Testis (tissue), 3 donors: ENCODE results near the gene NEUROD2. TPM values are rescaled to one million over a fixed set of nuclear protein-coding genes. Genes with fewer than 3 reads are reported as not detected.

Experiments
- DNase-seq: peaks from one replicate; pipeline ENCODE4 v3.0.0-alpha.2; 2019
- H3K27ac ChIP-seq, 2 donors: fragments of 200-600 bp; sonication (generic); one replicate each; pipeline ENCODE4 v1.5.1; 2019
- H3K27me3 ChIP-seq: fragments of 200-600 bp; sonication (generic); one replicate; pipeline ENCODE4 v1.5.1; 2019
- H3K36me3 ChIP-seq: fragments of 200-600 bp; sonication (generic); one replicate; pipeline ENCODE4 v1.5.1; 2017; ENCODE audit warnings: low read depth; ENCODE audit errors: missing control alignments
- H3K4me1 ChIP-seq: fragments of 200-600 bp; sonication (generic); one replicate; pipeline ENCODE4 v1.5.1; 2019
- H3K4me3 ChIP-seq, 2 donors: fragments of 200-600 bp; sonication (generic); one replicate each; pipeline ENCODE4 v1.5.1; 2017 to 2019
- H3K9me3 ChIP-seq: fragments of 200-600 bp; sonication (generic); one replicate; pipeline ENCODE4 v1.5.1; 2017
- POLR2A ChIP-seq: fragments of 450-650 bp; IDR thresholded peaks from one replicate; pipeline ENCODE4 v1.6.1; 2017; ENCODE audit warnings: antibody characterized with exemption, mild to moderate bottlenecking, moderate library complexity
- WGBS, 2 donors: methylation state at CpG; one replicate each; pipeline ENCODE4 v1.1.5; 2018; 5-methylcytosine and 5-hydroxymethylcytosine counted together
- intact Hi-C: fragments of 100-400 bp; cut with DNase I; formaldehyde crosslinking; loops from one replicate; pipeline ENCODE4 v1.15.1; 2023; ENCODE audit warnings: low total_unique reads
- polyA plus RNA-seq: library from polyadenylated mRNA; stranded (reverse); fragments of 350-450 nt; fragmentation: Illumina TruSeq; extraction: RNeasy Lipid Tissue Mini Kit (QIAGEN cat#74804); gene quantifications from one replicate; pipeline ENCODE4 v1.2.3, GENCODE V29; 2014; ENCODE audit warnings: low read depth, low replicate concordance; ENCODE audit not compliant: insufficient read depth
- total RNA-seq, 2 donors: library from RNA; depleted of rRNA; stranded (reverse); fragments of >200 nt; gene quantifications; one replicate each; pipeline ENCODE4 v1.2.3, GENCODE V29; 2016
- TF ChIP-seq, protein P1 (sequence below), 3 experiments: fragments of 450-650 bp in 2 of 3; fragments of 200-600 bp in 1 of 3; sonication (generic) in 1 of 3; IDR thresholded peaks; one replicate each; pipeline ENCODE4 v1.5.1; 2016 to 2019; ENCODE audit warnings: antibody characterized with exemption in 3 of 3, mild to moderate bottlenecking in 2 of 3, moderate library complexity in 1 of 3

Gene NEUROD2
- total and polyA plus RNA-seq, 3 donors from 2014 or later = 0.19 TPM; not detected in 2

DNA sequence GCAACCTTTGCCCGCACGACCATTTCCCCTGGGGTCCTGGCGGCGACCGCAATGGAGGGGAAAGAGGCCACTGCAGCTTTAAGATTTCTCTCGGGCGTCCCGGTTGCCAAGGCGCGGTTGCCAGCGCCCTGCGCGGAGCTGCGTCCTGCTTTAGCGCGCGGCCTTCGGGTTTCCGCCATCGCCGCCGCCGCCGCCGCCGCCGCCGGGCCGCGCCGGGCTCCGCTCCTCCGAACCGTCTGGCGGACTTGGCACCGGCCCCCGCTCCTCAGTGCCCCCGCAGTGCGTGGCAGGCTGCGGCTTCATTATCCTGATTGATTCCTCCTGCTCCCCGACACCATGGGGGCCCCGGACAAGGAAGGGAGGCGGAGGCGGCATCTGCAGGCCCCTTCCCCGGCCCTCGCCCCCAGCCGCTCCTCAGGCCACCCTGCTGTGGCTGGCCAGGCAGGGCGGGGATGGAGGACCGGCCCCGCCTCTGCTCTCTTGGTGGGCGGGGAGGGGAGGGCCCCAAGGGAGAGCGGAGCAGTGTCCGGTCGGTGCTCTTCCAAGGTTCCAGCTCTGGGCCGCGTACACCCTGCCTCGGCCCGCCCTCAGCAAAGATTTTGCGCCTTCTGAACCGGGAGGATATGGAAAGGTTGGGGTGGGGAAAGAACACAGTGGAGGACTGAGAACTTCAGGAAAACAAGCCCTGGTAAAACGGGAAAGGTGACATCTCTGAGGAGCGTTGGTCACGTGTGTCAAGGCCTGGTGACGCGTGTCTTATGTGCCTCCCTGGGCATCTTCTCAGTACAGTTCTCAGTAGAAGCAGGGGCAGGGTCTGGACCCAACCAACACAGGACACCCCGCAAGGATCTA, 34.0 kb downstream of the NEUROD2 start:
- Histone ChIP-seq H3K4me3 (peak overlapping the region; percentile 76 to 80), H3K27ac (peak overlapping the region; percentile 77 to 87), H3K4me1 (peaks cover 4% of the 10 kb centered on the region), H3K36me3 (no peaks in the 10 kb centered on the region), H3K27me3 (no peaks in the 10 kb centered on the region), H3K9me3 (no peaks in the 10 kb centered on the region)
- intact Hi-C loops = no loop called here
- DNase-seq = peak; percentile 85
- 0 to 1% methylated on average over 33 to 66 of the region's 66 CpGs for WGBS, 2 donors
- no peak for TF ChIP-seq POLR2A
- TF ChIP-seq, protein P1, sequence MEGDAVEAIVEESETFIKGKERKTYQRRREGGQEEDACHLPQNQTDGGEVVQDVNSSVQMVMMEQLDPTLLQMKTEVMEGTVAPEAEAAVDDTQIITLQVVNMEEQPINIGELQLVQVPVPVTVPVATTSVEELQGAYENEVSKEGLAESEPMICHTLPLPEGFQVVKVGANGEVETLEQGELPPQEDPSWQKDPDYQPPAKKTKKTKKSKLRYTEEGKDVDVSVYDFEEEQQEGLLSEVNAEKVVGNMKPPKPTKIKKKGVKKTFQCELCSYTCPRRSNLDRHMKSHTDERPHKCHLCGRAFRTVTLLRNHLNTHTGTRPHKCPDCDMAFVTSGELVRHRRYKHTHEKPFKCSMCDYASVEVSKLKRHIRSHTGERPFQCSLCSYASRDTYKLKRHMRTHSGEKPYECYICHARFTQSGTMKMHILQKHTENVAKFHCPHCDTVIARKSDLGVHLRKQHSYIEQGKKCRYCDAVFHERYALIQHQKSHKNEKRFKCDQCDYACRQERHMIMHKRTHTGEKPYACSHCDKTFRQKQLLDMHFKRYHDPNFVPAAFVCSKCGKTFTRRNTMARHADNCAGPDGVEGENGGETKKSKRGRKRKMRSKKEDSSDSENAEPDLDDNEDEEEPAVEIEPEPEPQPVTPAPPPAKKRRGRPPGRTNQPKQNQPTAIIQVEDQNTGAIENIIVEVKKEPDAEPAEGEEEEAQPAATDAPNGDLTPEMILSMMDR (IDR thresholded peaks at IDR 0.05) = no peak

DNA sequence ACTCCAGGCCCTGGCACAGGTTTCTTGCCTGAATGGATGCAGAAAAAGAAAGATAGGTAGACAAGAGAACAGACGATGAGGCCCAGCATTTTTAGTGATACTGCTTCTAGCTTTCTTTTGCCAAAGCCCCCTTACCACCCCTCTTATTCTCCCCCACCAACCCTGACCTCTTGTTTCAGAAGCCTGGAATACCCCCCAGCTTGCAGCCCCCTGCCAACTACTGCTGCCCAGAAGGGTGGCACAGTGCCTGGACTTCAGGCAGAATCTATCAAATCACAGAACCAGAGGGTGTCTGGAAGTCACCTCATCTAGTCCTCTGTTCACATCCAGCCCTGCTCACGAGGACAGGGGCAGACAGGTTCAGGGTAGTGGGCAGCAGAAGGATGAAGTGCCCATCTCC, 35.6 kb downstream of the NEUROD2 start:
- no peak for TF ChIP-seq POLR2A
- TF ChIP-seq, protein P1 (IDR thresholded peaks at IDR 0.05) = no peak
- Histone ChIP-seq H3K9me3 (no peaks in the 10 kb centered on the region), H3K36me3 (no peaks in the 10 kb centered on the region), H3K4me1 (peaks cover 4% of the 10 kb centered on the region), H3K27me3 (no peaks in the 10 kb centered on the region), H3K4me3 (no peak overlapping the region), H3K27ac (no peak overlapping the region)
- no peak for DNase-seq
- 94% methylated on average over 2 of the region's 2 CpGs for WGBS, 2 donors
- intact Hi-C loops = no loop called here

DNA sequence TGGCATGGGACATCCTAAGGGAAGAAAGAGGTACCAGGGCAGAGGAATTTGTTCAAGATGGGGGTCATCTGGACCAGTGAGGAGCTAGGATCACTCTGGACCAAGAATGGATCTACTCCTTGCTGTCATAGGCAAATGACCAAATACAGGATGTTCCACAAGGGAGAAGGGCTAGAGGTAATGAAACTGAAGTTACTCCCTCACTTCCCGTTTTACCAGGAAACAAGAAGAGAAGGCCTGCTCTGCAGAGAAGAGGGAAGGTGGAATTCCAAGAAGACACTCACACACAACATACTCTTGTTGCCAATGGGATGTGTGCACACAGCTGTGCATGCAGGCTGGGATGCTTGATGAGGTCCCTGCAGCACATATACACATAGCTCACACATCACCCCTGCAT, 38.6 kb downstream of the NEUROD2 start:
- Histone ChIP-seq H3K36me3 (no peaks in the 10 kb centered on the region), H3K9me3 (no peaks in the 10 kb centered on the region), H3K4me1 (peaks cover 4% of the 10 kb centered on the region), H3K4me3 (no peak overlapping the region), H3K27me3 (no peaks in the 10 kb centered on the region), H3K27ac (no peak overlapping the region)
- no peak for TF ChIP-seq POLR2A
- TF ChIP-seq, protein P1 (IDR thresholded peaks at IDR 0.05) = no peak
- intact Hi-C loops = no loop called here
- WGBS, 2 donors = 55 to 62% methylated on average over 1 of the region's 1 CpG
- DNase-seq = no peak

DNA sequence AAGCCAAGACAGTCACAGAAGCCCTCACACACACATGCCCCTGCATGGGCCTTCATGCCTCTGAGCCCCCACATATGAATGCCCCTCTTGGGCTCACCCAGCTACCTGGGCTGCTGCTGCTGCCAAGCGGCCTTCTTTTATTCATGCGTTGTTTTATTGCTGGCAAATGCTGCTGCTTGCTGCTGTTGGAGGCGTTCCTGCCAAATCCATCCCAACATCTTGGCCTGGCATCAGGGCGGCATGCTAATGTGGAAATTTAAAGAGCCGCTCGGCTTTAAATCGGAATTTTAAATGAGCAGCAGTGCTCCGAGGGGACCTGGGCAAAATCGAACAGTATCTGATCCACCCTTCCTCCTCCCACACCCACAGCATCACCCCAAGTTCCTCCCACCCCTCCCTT, 39.0 kb downstream of the NEUROD2 start:
- intact Hi-C loops = no loop called here
- DNase-seq = no peak

More for the DNA sequence above, 39.0 kb downstream of the NEUROD2 start:
- 68 to 83% methylated on average over 5 to 9 of the region's 9 CpGs for WGBS, 2 donors
- no peak overlapping the region for H3K27ac ChIP-seq
- no peak overlapping the region for H3K4me3 ChIP-seq
- H3K27me3 ChIP-seq = no peaks in the 10 kb centered on the region
- no peaks in the 10 kb centered on the region for H3K36me3 ChIP-seq
- H3K4me1 ChIP-seq = peaks cover 4% of the 10 kb centered on the region
- no peaks in the 10 kb centered on the region for H3K9me3 ChIP-seq
- no peak for TF ChIP-seq POLR2A
- TF ChIP-seq, protein P1 (IDR thresholded peaks at IDR 0.05) = no peak
